HG02588 (cell line): ENCODE measurements around the gene CCDC74B.
"Not testable (repeated sequence)": the region's sequence is repeated elsewhere in the genome, so short reads cannot be mapped to it uniquely, and the experiment has no call there.

Experiments used
- ATAC-seq: cut with Tn5 transposase; IDR thresholded peaks from one replicate; pipeline ENCODE4 v1.9.1; 2021; ENCODE audit warnings: mild to moderate bottlenecking, moderate library complexity; ENCODE audit not compliant: unreplicated experiment

CCDC74B gene

GRCh38 chr2:130120924-130121323, 24.0 kb downstream of the CCDC74B start:
- not testable (repeated sequence) for ATAC-seq

GRCh38 chr2:130102597-130103363, 42.1 kb downstream of the CCDC74B start:
- not testable (repeated sequence) for ATAC-seq
